DOHH2 (cell line): ENCODE results near the gene AP2M1.

Experiments used
- H3F3A ChIP-seq: fragments of 200-600 bp; sonication (generic), shearing (Covaris generic); 2 replicates; pipeline ENCODE4 v1.6.0; 2016; ENCODE audit warnings: antibody characterized with exemption, mild to moderate bottlenecking; ENCODE audit not compliant: control insufficient read depth, insufficient read depth
- H3K27ac ChIP-seq: fragments of 200-600 bp; sonication (generic); 2 replicates; pipeline ENCODE4 v1.5.1; 2014; ENCODE audit warnings: low read depth, mild to moderate bottlenecking, low read length, moderate library complexity
- H3K27me3 ChIP-seq: fragments of 200-600 bp; sonication (generic); 2 replicates; pipeline ENCODE4 v1.6.1; 2014; ENCODE audit warnings: mild to moderate bottlenecking, low read length, mixed read lengths; ENCODE audit not compliant: control insufficient read depth
- H3K36me3 ChIP-seq: fragments of 200-600 bp; sonication (generic); 2 replicates; pipeline ENCODE4 v1.6.1; 2014; ENCODE audit warnings: mild to moderate bottlenecking, low read length, moderate library complexity, mixed read lengths; ENCODE audit not compliant: control insufficient read depth
- H3K4me1 ChIP-seq: fragments of 200-600 bp; sonication (generic); 2 replicates; pipeline ENCODE4 v1.6.1; 2014; ENCODE audit warnings: mild to moderate bottlenecking, low read length, mixed read lengths; ENCODE audit not compliant: control insufficient read depth
- H3K4me2 ChIP-seq: fragments of 200-600 bp; sonication (generic); 2 replicates; pipeline ENCODE4 v1.6.0; 2014; ENCODE audit warnings: mild to moderate bottlenecking, low read length, moderate library complexity
- H3K4me3 ChIP-seq: fragments of 200-600 bp; sonication (generic); 2 replicates; pipeline ENCODE4 v1.5.1; 2014; ENCODE audit warnings: mild to moderate bottlenecking, low read length, mixed read lengths
- H3K79me2 ChIP-seq: fragments of 200-600 bp; sonication (generic); 2 replicates; pipeline ENCODE4 v1.6.1; 2014; ENCODE audit warnings: mild to moderate bottlenecking, low read length, mixed read lengths; ENCODE audit not compliant: control insufficient read depth
- H3K9me2 ChIP-seq: fragments of 200-600 bp; sonication (generic); replicated peaks from 2 replicates; pipeline ENCODE4 v1.6.1; 2014; ENCODE audit warnings: mild to moderate bottlenecking, low read length, mixed read lengths; ENCODE audit not compliant: control insufficient read depth
- H3K9me3 ChIP-seq: fragments of 200-600 bp; sonication (generic); 2 replicates; pipeline ENCODE4 v1.6.1; 2014; ENCODE audit warnings: antibody characterized with exemption, low read length, mixed read lengths; ENCODE audit not compliant: control insufficient read depth, insufficient read depth
- H4K20me1 ChIP-seq: fragments of 200-600 bp; sonication (generic); 2 replicates; pipeline ENCODE4 v1.6.0; 2014; ENCODE audit warnings: low read depth, mild to moderate bottlenecking, antibody characterized with exemption, low read length, moderate library complexity; ENCODE audit not compliant: control insufficient read depth, insufficient read depth
- CTCF ChIP-seq: fragments of 200-600 bp; sonication (generic); IDR thresholded peaks from one replicate; pipeline ENCODE4 v1.5.1; 2014; ENCODE audit warnings: antibody characterized with exemption, mild to moderate bottlenecking, low read depth, low read length; ENCODE audit not compliant: poor library complexity, severe bottlenecking
- EZH2phosphoT487 ChIP-seq: fragments of 200-600 bp; sonication (generic); IDR thresholded peaks from 2 replicates; pipeline ENCODE4 v1.6.1; 2017; ENCODE audit warnings: borderline replicate concordance, mild to moderate bottlenecking, antibody characterized with exemption, low read length, moderate library complexity, mixed read lengths

The AP2M1 gene

GRCh38 chr3:184184546-184185230 lies 10.0 kb downstream of the AP2M1 start:
- Histone ChIP-seq H3F3A (peaks cover 3% of the 10 kb centered on the region; the same call in 1 of the 2 replicates), H3K79me2 (peaks cover 42% of the 10 kb centered on the region), H3K4me1 (peaks cover 21% of the 10 kb centered on the region), H4K20me1 (peaks cover 9% of the 10 kb centered on the region; the same call in 1 of the 2 replicates), H3K27me3 (no peaks in the 10 kb centered on the region), H3K9me2 (no peaks in the 10 kb centered on the region), H3K9me3 (no peaks in the 10 kb centered on the region), H3K4me2 (peak overlapping the region; percentile 87), H3K27ac (no peak overlapping the region), H3K4me3 (peak overlapping the region; percentile 86), H3K36me3 (peaks cover 84% of the 10 kb centered on the region)
- TF ChIP-seq CTCF (no peak), EZH2phosphoT487 (no peak)

- H3K27ac ChIP-seq: peak overlapping the region; percentile 33; the same call in 1 of the 2 replicates
- TF ChIP-seq CTCF: no peak
- no peak for TF ChIP-seq EZH2phosphoT487
- H3K79me2 ChIP-seq: peaks cover 43% of the 10 kb centered on the region
- H3K4me2 ChIP-seq: peak overlapping the region; percentile 92
- peaks cover 84% of the 10 kb centered on the region for H3K36me3 ChIP-seq
- no peaks in the 10 kb centered on the region for H3K9me2 ChIP-seq
- H3F3A ChIP-seq: peaks cover 3% of the 10 kb centered on the region; the same call in 1 of the 2 replicates
- peaks cover 21% of the 10 kb centered on the region for H3K4me1 ChIP-seq
- H3K4me3 ChIP-seq: peak overlapping the region; percentile 86
- no peaks in the 10 kb centered on the region for H3K27me3 ChIP-seq
- H4K20me1 ChIP-seq: peaks cover 9% of the 10 kb centered on the region; the same call in 1 of the 2 replicates
- no peaks in the 10 kb centered on the region for H3K9me3 ChIP-seq
These were observed 11.0 kb downstream of the AP2M1 start for GRCh38 chr3:184185461-184186183.

GRCh38 chr3:184186184-184186901 lies 11.7 kb downstream of the AP2M1 start, which contains the start of gene ABCF3:
ABCF3 (plus strand) TSS chr3:184186199; CDS start chr3:184186208, 9 bp downstream.
- Histone ChIP-seq H3K9me2 (no peaks in the 10 kb centered on the region), H3K4me1 (peaks cover 21% of the 10 kb centered on the region), H4K20me1 (peaks cover 9% of the 10 kb centered on the region; the same call in 1 of the 2 replicates)

More at GRCh38 chr3:184186184-184186901, 11.7 kb downstream of the AP2M1 start, which contains the start of gene ABCF3:
- TF ChIP-seq CTCF: no peak
- TF ChIP-seq EZH2phosphoT487: no peak
- Histone ChIP-seq H3K9me3 (no peaks in the 10 kb centered on the region), H3F3A (peaks cover 3% of the 10 kb centered on the region; the same call in 1 of the 2 replicates), H3K4me3 (peak within 1 kb of the TSS; percentile 86), H3K79me2 (peaks cover 43% of the 10 kb centered on the region), H3K27me3 (no peaks in the 10 kb centered on the region), H3K36me3 (peaks cover 84% of the 10 kb centered on the region), H3K27ac (peak within 1 kb of the TSS; percentile 33; the same call in 1 of the 2 replicates), H3K4me2 (peak within 1 kb of the TSS; percentile 92)
